Middle frontal gyrus (tissue), 1 donor: Measurements from ENCODE around the gene RNU7-1.
"Not testable (repeated sequence)": the region's sequence is repeated elsewhere in the genome, so short reads cannot be mapped to it uniquely, and the experiment has no call there.

ENCODE experiments used
- DNase-seq: peaks from one replicate; pipeline ENCODE4 v3.0.0-alpha.2; 2015; ENCODE audit warnings: low spot score; ENCODE audit errors: extremely low spot score

Gene RNU7-1

GRCh38 chr12:6943722-6944380 lies at the start of gene RNU7-1, which contains the start of gene C12orf57:
Gene RNU7-1, plus strand, starts transcription at chr12:6943816.
Gene C12orf57, plus strand, starts transcription at chr12:6944022. Its CDS starts 100 bp downstream, at chr12:6944122.
- DNase-seq: no peak

- DNase-seq: no peak
These were observed 49.3 kb upstream of the RNU7-1 start for GRCh38 chr12:6894321-6894720.

DNA sequence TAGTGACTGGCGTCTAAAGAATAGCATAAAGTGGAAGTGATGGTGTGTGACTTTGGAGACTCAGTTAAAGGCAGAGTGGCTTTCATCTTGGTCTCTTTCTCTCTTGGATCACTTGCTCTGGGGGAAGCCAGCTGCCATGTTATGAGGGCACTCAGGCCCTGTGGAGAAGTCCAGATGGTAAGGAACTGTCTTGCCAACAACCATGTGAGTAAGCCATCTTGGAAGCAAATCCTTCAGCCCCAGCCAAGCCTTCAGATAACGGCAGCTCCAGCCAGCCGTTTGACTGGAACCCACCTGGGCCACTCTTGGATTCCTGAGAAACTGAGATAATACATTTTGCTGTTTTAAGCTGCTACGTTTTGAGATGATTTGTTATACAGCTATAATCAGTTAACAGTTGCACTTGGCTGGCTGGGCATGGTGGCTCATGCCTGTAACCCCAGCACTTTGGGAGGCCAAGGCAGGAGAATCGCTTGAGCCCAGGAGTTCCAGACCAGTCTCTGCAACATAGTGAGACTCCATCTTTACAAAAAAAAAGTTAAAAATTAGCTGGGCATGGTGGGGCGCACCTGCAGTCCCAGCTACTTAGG lies 46.7 kb upstream of the RNU7-1 start:
- DNase-seq: no peak

DNA sequence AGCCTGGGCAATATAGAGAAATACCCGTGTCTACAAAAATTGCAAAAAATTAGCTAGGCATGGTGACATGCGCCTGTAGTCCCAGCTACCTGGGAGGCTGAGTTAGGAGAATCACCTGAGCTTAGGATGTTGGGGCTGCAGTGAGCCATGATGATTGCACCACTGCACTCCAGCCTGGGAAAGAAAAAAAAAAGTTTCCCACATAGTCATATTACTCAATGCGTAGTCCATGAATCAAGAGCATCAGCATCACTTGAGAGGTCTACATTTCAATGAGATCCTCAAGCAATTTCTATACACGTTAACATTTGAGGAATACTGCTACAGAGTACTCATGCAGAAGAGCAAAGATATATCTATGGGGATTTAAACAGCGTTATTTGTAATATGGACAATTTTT lies 44.2 kb upstream of the RNU7-1 start:
- no peak for DNase-seq

GRCh38 chr12:6899837-6900519 lies 43.6 kb upstream of the RNU7-1 start:
- no peak for DNase-seq

- DNase-seq: no peak
These were observed 41.2 kb upstream of the RNU7-1 start for GRCh38 chr12:6902448-6902847.

GRCh38 chr12:6903722-6904121 lies 39.9 kb upstream of the RNU7-1 start:
- DNase-seq: no peak

- peak; percentile 91 for DNase-seq
These were observed 39.0 kb upstream of the RNU7-1 start, which contains the start of gene LRRC23 for GRCh38 chr12:6904280-6905276. Gene LRRC23, plus strand, starts transcription at chr12:6904822. Its CDS starts 812 bp downstream, at chr12:6905634.

- no peak for DNase-seq
These were observed 38.1 kb upstream of the RNU7-1 start for GRCh38 chr12:6905414-6906040.

- DNase-seq: not testable (repeated sequence)
These were observed 35.5 kb upstream of the RNU7-1 start for GRCh38 chr12:6908141-6908540.

- no peak for DNase-seq
These were observed 34.0 kb upstream of the RNU7-1 start for GRCh38 chr12:6909421-6910145.

- no peak for DNase-seq
These were observed 31.3 kb upstream of the RNU7-1 start for GRCh38 chr12:6912164-6912935.

GRCh38 chr12:6914246-6914946 lies 29.2 kb upstream of the RNU7-1 start, which contains the start of gene ENO2:
Gene ENO2, plus strand, starts transcription at chr12:6914580. Its CDS starts 1,253 bp downstream, at chr12:6915833.
- no peak for DNase-seq

GRCh38 chr12:6914947-6915788 lies 28.4 kb upstream of the RNU7-1 start:
- DNase-seq: no peak

DNA sequence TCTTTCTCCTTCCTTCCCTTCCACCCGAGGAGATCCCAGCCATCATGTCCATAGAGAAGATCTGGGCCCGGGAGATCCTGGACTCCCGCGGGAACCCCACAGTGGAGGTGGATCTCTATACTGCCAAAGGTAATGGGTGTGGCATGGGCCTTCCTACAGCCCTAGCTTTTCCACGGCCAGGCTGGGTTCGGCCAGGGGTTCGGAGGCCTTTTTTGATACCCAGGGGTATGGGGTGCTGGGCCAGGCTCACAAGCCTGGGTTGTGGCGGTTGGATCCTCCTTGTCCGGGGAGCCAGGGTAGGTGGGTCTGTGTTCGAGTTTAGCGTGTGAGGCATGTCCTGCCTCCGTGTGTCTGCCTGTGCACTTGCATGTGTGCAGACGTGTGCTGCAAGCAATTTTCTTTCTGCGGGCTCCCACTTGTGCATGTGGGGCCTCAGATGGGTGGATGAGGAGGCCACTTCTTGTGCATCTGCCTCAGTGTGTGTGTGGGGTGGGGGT lies 27.8 kb upstream of the RNU7-1 start:
- DNase-seq: no peak

GRCh38 chr12:6916426-6917200 lies 27.0 kb upstream of the RNU7-1 start:
- no peak for DNase-seq
